ENCODE measurements around the gene EPN3.

EPN3 gene

DNA sequence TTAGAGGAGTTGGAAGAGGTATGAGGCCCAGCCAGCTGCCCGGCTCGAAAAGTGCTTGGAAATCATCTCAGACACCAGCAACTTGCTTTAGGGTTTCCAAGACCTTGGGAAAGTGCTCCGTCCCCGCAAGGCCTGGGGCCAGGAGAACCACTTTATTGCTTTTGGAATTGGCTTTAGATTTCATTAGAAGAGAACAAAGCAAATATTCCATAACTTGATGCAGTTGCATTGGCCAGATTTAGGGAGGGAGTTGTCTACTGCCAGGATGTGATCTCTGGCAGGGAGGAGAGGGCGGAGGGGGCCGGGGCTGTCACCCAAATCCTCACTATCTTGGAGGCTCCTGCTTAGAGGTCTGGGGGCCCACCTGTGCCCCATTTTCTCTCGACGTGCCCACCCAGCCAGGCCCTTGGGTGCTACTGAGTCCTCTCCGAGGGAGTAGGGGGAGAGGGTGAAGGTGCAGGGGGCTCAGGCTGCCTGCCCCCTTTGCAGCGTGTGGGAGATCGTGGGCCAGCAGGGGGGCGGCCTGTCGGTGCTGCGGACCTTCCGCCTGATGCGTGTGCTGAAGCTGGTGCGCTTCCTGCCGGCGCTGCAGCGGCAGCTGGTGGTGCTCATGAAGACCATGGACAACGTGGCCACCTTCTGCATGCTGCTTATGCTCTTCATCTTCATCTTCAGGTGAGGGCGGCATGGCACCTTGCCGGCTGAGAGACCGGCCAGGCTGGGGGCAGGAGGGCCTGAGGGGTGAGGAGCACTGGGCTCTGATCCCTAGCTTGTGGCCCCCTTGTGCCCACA, 58.6 kb downstream of the EPN3 start:
- DNase-seq (ENCODE audit: low read depth), result no peak

DNA sequence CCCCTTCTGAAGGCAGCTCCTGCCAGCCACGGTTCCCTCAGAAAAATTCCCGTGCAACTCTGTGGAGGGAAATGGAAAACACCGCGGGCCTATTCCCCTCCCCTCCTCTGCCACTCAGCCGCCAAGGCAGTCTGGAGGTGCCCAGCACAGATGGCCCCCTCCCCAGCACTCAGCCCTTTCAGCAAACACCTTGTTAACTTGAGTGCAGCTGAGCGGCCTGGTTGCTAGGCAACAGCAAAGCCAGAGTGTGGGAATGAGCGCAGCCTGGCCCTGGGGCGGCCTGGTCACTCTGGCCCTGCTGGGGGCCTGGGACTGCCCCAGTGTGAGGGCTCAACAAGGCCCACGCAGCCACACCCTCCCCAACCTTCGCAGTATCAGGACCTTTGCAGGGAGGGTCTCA, 60.8 kb downstream of the EPN3 start:
- no peak for DNase-seq (ENCODE audit: low read depth)
